Stimulated activated CD4-positive, alpha-beta T cell treated with anti-CD3 and anti-CD28 coated beads, Interleukin-2, amount 100 ng/mL, for 4 hours (primary cell): ENCODE data around the gene ZNF410.

Source experiments
- DNase-seq: peaks from one replicate; pipeline ENCODE4 v3.0.0-alpha.2; 2020; ENCODE audit warnings: low read depth

ZNF410 gene

GRCh38 chr14:73953731-73954130 lies 67.1 kb downstream of the ZNF410 start:
- DNase-seq, result no peak

- DNase-seq, result no peak
Measured at GRCh38 chr14:73955674-73956073, 69.0 kb downstream of the ZNF410 start.

GRCh38 chr14:73958591-73958990 lies 71.9 kb downstream of the ZNF410 start:
- no peak for DNase-seq

- DNase-seq, result no peak
Measured at GRCh38 chr14:73961192-73961591, 74.5 kb downstream of the ZNF410 start.

DNA sequence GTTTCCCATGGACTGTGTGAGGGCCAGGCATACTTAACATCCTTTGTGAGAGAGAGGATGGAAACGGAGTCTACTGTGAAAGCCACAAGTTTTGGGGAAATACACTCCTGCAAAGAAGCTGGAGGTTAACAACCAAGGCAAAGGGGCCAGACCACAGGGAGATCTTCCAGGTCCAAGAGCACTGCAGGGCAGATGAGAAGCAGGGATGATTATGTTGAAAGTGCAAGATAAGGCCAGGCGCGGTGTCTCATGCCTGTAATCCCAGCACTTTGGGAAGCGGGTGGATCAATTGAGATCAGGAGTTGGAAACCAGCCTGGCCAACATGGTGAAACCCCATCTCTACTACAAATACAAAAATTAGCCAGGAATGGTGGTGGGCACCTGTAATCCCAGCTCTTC lies 78.6 kb downstream of the ZNF410 start:
- no peak for DNase-seq

DNA sequence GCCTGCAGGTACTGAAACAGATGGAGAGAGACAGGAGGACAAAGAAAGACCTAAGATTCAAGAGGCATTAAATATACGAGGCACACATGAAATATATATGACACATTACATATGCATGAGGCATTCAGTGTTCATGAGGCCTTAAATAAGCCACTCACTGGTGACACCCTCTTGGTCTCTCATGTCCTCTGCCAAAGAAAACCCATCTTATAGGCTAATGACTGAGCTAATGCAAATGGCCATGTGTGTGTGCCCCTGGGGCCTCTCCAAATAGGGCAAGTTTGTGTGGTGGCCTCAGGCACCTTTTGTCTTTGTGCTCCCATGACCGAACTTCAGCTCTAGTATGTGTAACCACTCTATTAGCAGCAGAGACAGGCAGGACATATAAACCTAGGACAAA lies 82.2 kb downstream of the ZNF410 start:
- DNase-seq, result no peak

DNA sequence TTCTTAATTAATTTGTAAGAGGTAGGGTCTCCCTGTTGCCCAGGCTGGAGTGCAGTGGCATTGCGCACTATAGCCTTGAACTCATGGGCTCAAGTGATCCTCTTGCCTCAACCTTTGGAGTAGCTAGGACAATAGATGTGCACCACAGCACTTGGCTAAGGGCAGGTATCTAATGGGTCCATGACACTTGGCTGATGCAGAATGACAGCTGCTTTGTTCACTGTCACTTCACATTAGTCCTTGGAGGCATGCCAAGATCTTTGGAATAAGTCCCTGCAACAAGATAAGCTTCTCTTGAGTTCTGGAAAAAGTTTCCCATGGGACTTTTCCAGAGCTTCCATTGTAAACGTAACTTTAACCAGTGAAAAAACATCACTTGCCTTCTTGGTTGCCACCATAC lies 86.8 kb downstream of the ZNF410 start:
- no peak for DNase-seq

DNA sequence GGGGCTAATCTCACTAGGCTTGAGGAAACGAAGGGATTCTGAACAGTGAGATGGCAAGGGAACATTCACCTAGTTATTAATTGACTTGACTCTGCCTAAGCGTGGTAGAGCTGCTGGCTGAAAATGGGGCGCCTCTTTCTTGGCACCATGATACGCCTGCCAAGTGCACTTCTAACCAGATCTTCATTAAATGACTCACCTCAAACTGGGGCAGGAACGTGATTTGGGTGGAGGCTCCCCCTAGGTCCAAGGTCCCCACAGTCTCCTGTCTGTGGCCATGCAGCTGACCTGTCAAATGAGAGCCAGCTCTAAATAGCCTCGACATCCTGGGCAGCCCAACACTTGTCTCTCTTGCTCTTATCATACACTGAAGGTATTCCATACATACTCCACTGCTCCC lies 89.5 kb downstream of the ZNF410 start:
- DNase-seq, result no peak

GRCh38 chr14:73977896-73978295 lies 91.2 kb downstream of the ZNF410 start:
- no peak for DNase-seq
